Measurements from ENCODE around the gene TEX11.
"Not testable (repeated sequence)": the region's sequence is repeated elsewhere in the genome, so short reads cannot be mapped to it uniquely, and the experiment has no call there.

TEX11 gene

GRCh38 chrX:70569922-70570576, 338.5 kb downstream of the TEX11 start:
- not testable (repeated sequence) for DNase-seq

- no peak for DNase-seq
These were observed 353.6 kb downstream of the TEX11 start for GRCh38 chrX:70554948-70555347.

- no peak for DNase-seq
These were observed 354.0 kb downstream of the TEX11 start for GRCh38 chrX:70554523-70554922.

GRCh38 chrX:70554081-70554480, 354.4 kb downstream of the TEX11 start:
- DNase-seq, result no peak

- DNase-seq, result no peak
These were observed 355.0 kb downstream of the TEX11 start for GRCh38 chrX:70553516-70553915.

- no peak for DNase-seq
These were observed 356.3 kb downstream of the TEX11 start for GRCh38 chrX:70552130-70552704.

GRCh38 chrX:70549429-70549828, 359.1 kb downstream of the TEX11 start:
- no peak for DNase-seq

GRCh38 chrX:70535198-70535597, 373.3 kb downstream of the TEX11 start:
- no peak for DNase-seq

GRCh38 chrX:70527610-70528345, 380.7 kb downstream of the TEX11 start:
- DNase-seq, result no peak

- no peak for DNase-seq
These were observed 381.5 kb downstream of the TEX11 start for GRCh38 chrX:70527053-70527452.

GRCh38 chrX:70525733-70526132, 382.8 kb downstream of the TEX11 start:
- DNase-seq, result no peak

- DNase-seq, result not testable (repeated sequence)
These were observed 392.8 kb downstream of the TEX11 start for GRCh38 chrX:70515692-70516091.

- DNase-seq, result not testable (repeated sequence)
These were observed 393.2 kb downstream of the TEX11 start for GRCh38 chrX:70515270-70515669.

- no peak for DNase-seq
These were observed 399.4 kb downstream of the TEX11 start for GRCh38 chrX:70509078-70509477.

- no peak for DNase-seq
These were observed 400.1 kb downstream of the TEX11 start for GRCh38 chrX:70508296-70508911.

- DNase-seq, result no peak
These were observed 403.1 kb downstream of the TEX11 start for GRCh38 chrX:70505451-70505841.

GRCh38 chrX:70504772-70505450, 403.6 kb downstream of the TEX11 start:
- DNase-seq, result no peak

GRCh38 chrX:70500826-70501225, 407.7 kb downstream of the TEX11 start:
- DNase-seq, result no peak

- no peak for DNase-seq
These were observed 410.4 kb downstream of the TEX11 start for GRCh38 chrX:70498129-70498528.

GRCh38 chrX:70497026-70497425, 411.5 kb downstream of the TEX11 start:
- DNase-seq, result no peak

GRCh38 chrX:70496491-70496890, 412.0 kb downstream of the TEX11 start:
- no peak for DNase-seq

- DNase-seq, result no peak
These were observed 414.1 kb downstream of the TEX11 start for GRCh38 chrX:70494441-70494840.

- DNase-seq, result no peak
These were observed 419.7 kb downstream of the TEX11 start for GRCh38 chrX:70488856-70489255.
